ENCODE measurements around the gene ANKDD1A. TPM values are rescaled to one million over a fixed set of nuclear protein-coding genes. Genes with fewer than 3 reads are reported as not detected.

ANKDD1A gene
- total RNA-seq, 4 donors from 2014 or later: 5.1 to 11.9 (median 6.3) TPM

GRCh38 chr15:64875641-64876223 is 36.0 kb upstream of the ANKDD1A start:
- DNase-seq: no peak
- Histone ChIP-seq H3K36me3 (no peaks in the 10 kb centered on the region), H3K4me1 (peaks cover 5 to 31% of the 10 kb centered on the region in 2 donors), H3K4me3 (replicated peaks in 1 of 3) (no peak overlapping the region), H3K27me3 (no peaks in the 10 kb centered on the region), H3K9me3 (no peaks in the 10 kb centered on the region), H3K27ac (no peak overlapping the region)
- TF ChIP-seq CTCF (IDR thresholded peaks at IDR 0.05): no peak
- no peak for TF ChIP-seq POLR2A (IDR thresholded peaks at IDR 0.05)
- intact Hi-C loops (cut with DNase I): no loop called here
- 74 to 85% methylated on average over 3 of the region's 3 CpGs for WGBS, 2 donors

- Histone ChIP-seq H3K4me3 (replicated peaks in 1 of 3) (no peak overlapping the region), H3K9me3 (no peaks in the 10 kb centered on the region), H3K4me1 (peaks cover 5 to 31% of the 10 kb centered on the region in 2 donors), H3K27me3 (no peaks in the 10 kb centered on the region), H3K36me3 (no peaks in the 10 kb centered on the region), H3K27ac (peak overlapping the region in 2 of 3 donors; percentile 60 to 77)
- no peak for TF ChIP-seq POLR2A (IDR thresholded peaks at IDR 0.05)
- no peak for TF ChIP-seq CTCF (IDR thresholded peaks at IDR 0.05)
- WGBS, 2 donors: 75 to 88% methylated on average over 2 to 3 of the region's 3 CpGs
- peak; percentile 41 to 44 for DNase-seq
- intact Hi-C loops (cut with DNase I): no loop called here
Observed at GRCh38 chr15:64877435-64877834, 34.3 kb upstream of the ANKDD1A start.

GRCh38 chr15:64878705-64879104 is 33.0 kb upstream of the ANKDD1A start:
- H3K4me1 ChIP-seq: peaks cover 5 to 32% of the 10 kb centered on the region in 2 donors
- no peaks in the 10 kb centered on the region for H3K9me3 ChIP-seq
- no peaks in the 10 kb centered on the region for H3K36me3 ChIP-seq
- no peaks in the 10 kb centered on the region for H3K27me3 ChIP-seq
- H3K4me3 ChIP-seq (replicated peaks in 1 of 3): no peak overlapping the region
- DNase-seq: no peak
- peak overlapping the region; percentile 60 to 77 (median 66) for H3K27ac ChIP-seq
- intact Hi-C loops (cut with DNase I): no loop called here
- WGBS, 2 donors: 72 to 93% methylated on average over 8 of the region's 8 CpGs
- TF ChIP-seq CTCF (IDR thresholded peaks at IDR 0.05) (no peak), POLR2A (IDR thresholded peaks at IDR 0.05) (no peak)

GRCh38 chr15:64883100-64883581 is 28.6 kb upstream of the ANKDD1A start:
- DNase-seq: no peak
- H3K4me1 ChIP-seq: peaks cover 0 to 22% of the 10 kb centered on the region in 2 donors
- TF ChIP-seq POLR2A (IDR thresholded peaks at IDR 0.05): no peak
- no peak for TF ChIP-seq CTCF (IDR thresholded peaks at IDR 0.05)
- no peaks in the 10 kb centered on the region for H3K9me3 ChIP-seq
- no peaks in the 10 kb centered on the region for H3K27me3 ChIP-seq
- intact Hi-C loops (cut with DNase I): no loop called here
- H3K36me3 ChIP-seq: no peaks in the 10 kb centered on the region
- H3K27ac ChIP-seq: peak overlapping the region in 2 of 3 donors; percentile 14 to 34
- WGBS, 2 donors: 80 to 83% methylated on average over 5 of the region's 5 CpGs
- H3K4me3 ChIP-seq (replicated peaks in 1 of 3): no peak overlapping the region

- Histone ChIP-seq H3K27ac (peak overlapping the region in 2 of 3 donors; percentile 14 to 34), H3K9me3 (no peaks in the 10 kb centered on the region), H3K4me1 (peaks cover 0 to 15% of the 10 kb centered on the region in 2 donors), H3K36me3 (no peaks in the 10 kb centered on the region), H3K27me3 (no peaks in the 10 kb centered on the region), H3K4me3 (replicated peaks in 1 of 3) (no peak overlapping the region)
- WGBS, 2 donors: 30 to 50% methylated on average over 5 to 9 of the region's 10 CpGs
- intact Hi-C loops (cut with DNase I): no loop called here
- TF ChIP-seq POLR2A (IDR thresholded peaks at IDR 0.05) (no peak), CTCF (IDR thresholded peaks at IDR 0.05) (no peak)
- peak; percentile 55 to 61 for DNase-seq
Observed at GRCh38 chr15:64883997-64884511, 27.6 kb upstream of the ANKDD1A start.
